Measurements from ENCODE around the gene UBC. TPM values are rescaled to one million over a fixed set of nuclear protein-coding genes. Genes with fewer than 3 reads are reported as not detected.
A peak's percentile ranks its signal among the peaks of the same experiment; 100 is the strongest.

The UBC gene
- total and polyA plus RNA-seq, 9 of the 15 experiments (the other 6 are each of a cell fraction or from before 2014, with no cell fraction given), result 533 to 1,153 (median 813) TPM

GRCh38 chr12:124916374-124917134 lies 2.1 kb upstream of the UBC start (continued):
- TF ChIP-seq PATZ1 (CRISPR knock-in tag; IDR thresholded peaks at IDR 0.05; ENCODE audit: borderline replicate concordance) (no peak), POLR3G (IDR thresholded peaks at IDR 0.05; ENCODE audit: extremely low read depth, insufficient read length, insufficient replicate concordance) (no peak), ZNF584 (CRISPR knock-in tag; IDR thresholded peaks at IDR 0.05; ENCODE audit: low read depth) (no peak; the same call in 1 of the 2 replicates), ZNF165 (CRISPR knock-in tag; IDR thresholded peaks at IDR 0.05; ENCODE audit: borderline replicate concordance) (no peak; the same call in 1 of the 2 replicates), ZNF395 (CRISPR knock-in tag; IDR thresholded peaks at IDR 0.05) (no peak), CBX2 (IDR thresholded peaks at IDR 0.05; ENCODE audit: insufficient read depth, low read length, poor library complexity, severe bottlenecking) (no peak), E2F1 (CRISPR knock-in tag; IDR thresholded peaks at IDR 0.05) (no peak), CBX5 (IDR thresholded peaks at IDR 0.05; ENCODE audit: borderline replicate concordance, low read depth) (no peak), ZBTB26 (CRISPR knock-in tag; IDR thresholded peaks at IDR 0.05) (0 out of 2 replicates have a peak, but pooled peaks have one; percentile 23), E2F5 (CRISPR knock-in tag; IDR thresholded peaks at IDR 0.05) (no peak), ZBTB8A (IDR thresholded peaks at IDR 0.05; ENCODE audit: partially characterized antibody) (no peak), ZBTB1 (CRISPR knock-in tag; IDR thresholded peaks at IDR 0.05; ENCODE audit: borderline replicate concordance, low read depth) (no peak), ATF1 (CRISPR knock-in tag; IDR thresholded peaks at IDR 0.05) (no peak), ATF1 (tag; IDR thresholded peaks at IDR 0.05) (no peak), ZNF274 (IDR thresholded peaks at IDR 0.05; ENCODE audit: borderline replicate concordance, low read depth, low read length) (no peak), FOXJ2 (tag; IDR thresholded peaks at IDR 0.05) (peak; percentile 59; the same call in 1 of the 2 replicates), RAD51 (IDR thresholded peaks at IDR 0.05; ENCODE audit: borderline replicate concordance, low read depth) (no peak), CHD1 (IDR thresholded peaks at IDR 0.05; ENCODE audit: low read length) (no peak), CBFB (CRISPR knock-in tag; IDR thresholded peaks at IDR 0.05) (no peak), NFRKB (IDR thresholded peaks at IDR 0.05; ENCODE audit: low read depth) (peak; percentile 87), SNIP1 (IDR thresholded peaks at IDR 0.05; ENCODE audit: low read depth) (no peak), STAG1 (CRISPR knock-in tag; IDR thresholded peaks at IDR 0.05; ENCODE audit: borderline replicate concordance) (no peak)

Data from K562 (cell line).